H1 (cell line): Measurements from ENCODE around the gene KCTD21. TPM values are rescaled to one million over a fixed set of nuclear protein-coding genes. Genes with fewer than 3 reads are reported as not detected.

Experiments
- CTCF ChIA-PET: fragments of 300-600 bp; sonication (Branson Sonifier 250); formaldehyde crosslinking; loops from one replicate; lab custom pipeline; 2021; ENCODE audit not compliant: partially characterized antibody; lab: Charles Lee
- POLR2A ChIA-PET: fragments of 300-600 bp; sonication (Branson Sonifier 250); formaldehyde crosslinking; loops from one replicate; lab custom pipeline; 2021; ENCODE audit warnings: inconsistent platforms; ENCODE audit not compliant: partially characterized antibody; lab: Charles Lee
- DNase-seq, 2 experiments: peaks; one replicate each; pipeline versions ENCODE4 v3.0.0 to v3.0.0-alpha.2; 2010 to 2022; ENCODE audit warnings: low spot score in 2 of 2, low read depth in 1 of 2, mixed read lengths in 1 of 2
- FAIRE-seq: peaks from 2 replicates; lab custom pipeline; 2011; peaks lifted over from hg19 to GRCh38; lab: Jason Lieb, UNC
- H2AFZ ChIP-seq: 2 replicates; pipeline ENCODE4 v1.8.1; 2012; ENCODE audit warnings: low read length, inconsistent platforms
- H2AK5ac ChIP-seq: 2 replicates; pipeline ENCODE4 v1.6.1; 2013; ENCODE audit warnings: low read depth, low read length
- H2BK120ac ChIP-seq: replicated peaks from 2 replicates; pipeline ENCODE3; 2013; ENCODE audit warnings: low read depth, low read length, inconsistent platforms
- H2BK12ac ChIP-seq: 2 replicates; pipeline ENCODE4 v1.6.1; 2013; ENCODE audit warnings: low read depth, low read length
- H2BK15ac ChIP-seq: 2 replicates; pipeline ENCODE4 v1.6.1; 2013; ENCODE audit warnings: low read length
- H2BK20ac ChIP-seq: 2 replicates; pipeline ENCODE4 v1.6.1; 2013; ENCODE audit warnings: low read length
- H2BK5ac ChIP-seq: 2 replicates; pipeline ENCODE4 v1.6.1; 2013; ENCODE audit warnings: low read depth, low read length
- H3K14ac ChIP-seq: 2 replicates; pipeline ENCODE4 v1.6.1; 2013; ENCODE audit warnings: inconsistent platforms; ENCODE audit not compliant: insufficient read length
- H3K18ac ChIP-seq: 2 replicates; pipeline ENCODE4 v1.6.1; 2013; ENCODE audit warnings: low read length; ENCODE audit errors: extremely low read depth
- H3K23ac ChIP-seq: 2 replicates; pipeline ENCODE4 v1.6.1; 2013; ENCODE audit warnings: inconsistent platforms; ENCODE audit not compliant: insufficient read length
- H3K23me2 ChIP-seq: 2 replicates; pipeline ENCODE4 v1.6.1; 2013; ENCODE audit warnings: low read depth, low read length
- H3K27ac ChIP-seq: 2 replicates; pipeline ENCODE4 v1.6.1; 2011; ENCODE audit warnings: low read depth, low read length, inconsistent platforms
- H3K27me3 ChIP-seq, 4 experiments: replicated peaks in 1 of 4; 1 replicate in 1 of 4; 2 replicates in 3 of 4; pipeline versions ENCODE4 v1.6.1 to v1.8.1; 2011 to 2013; ENCODE audit warnings: low read length in 3 of 4, mild to moderate bottlenecking in 3 of 4, inconsistent platforms in 2 of 4, mixed read lengths in 2 of 4, moderate library complexity in 1 of 4; ENCODE audit not compliant: control insufficient read depth in 3 of 4, insufficient read depth in 3 of 4; ENCODE audit errors: extremely low read depth in 1 of 4
- H3K36me3 ChIP-seq, 4 experiments: 2 replicates each; pipeline versions ENCODE4 v1.6.1 to v1.8.1; 2011 to 2013; ENCODE audit warnings: mild to moderate bottlenecking in 4 of 4, low read length in 3 of 4, moderate library complexity in 2 of 4, control low read depth in 1 of 4, inconsistent platforms in 1 of 4; ENCODE audit not compliant: insufficient read depth in 4 of 4, control insufficient read depth in 2 of 4
- H3K4ac ChIP-seq: replicated peaks from 2 replicates; pipeline ENCODE3; 2013; ENCODE audit warnings: low read length, low read depth, mixed read lengths, inconsistent platforms; ENCODE audit not compliant: insufficient read length
- H3K4me1 ChIP-seq, 4 experiments: replicated peaks in 1 of 4; 1 replicate in 1 of 4; 2 replicates in 3 of 4; pipeline versions ENCODE4 v1.6.1 to v1.8.1; 2011 to 2013; ENCODE audit warnings: low read length in 3 of 4, inconsistent platforms in 2 of 4, mixed read lengths in 1 of 4; ENCODE audit not compliant: insufficient read depth in 4 of 4, control insufficient read depth in 3 of 4
- H3K4me2 ChIP-seq, 2 experiments: 2 replicates each; pipeline versions ENCODE4 v1.6.1 to v1.8.1; 2011 to 2013; ENCODE audit warnings: low read depth in 2 of 2, low read length in 2 of 2, control low read depth in 1 of 2, inconsistent platforms in 1 of 2, mild to moderate bottlenecking in 1 of 2; ENCODE audit not compliant: insufficient read depth in 1 of 2
- H3K4me3 ChIP-seq, 4 experiments: fragments of 200-600, 300-600 bp in 1 of 4; sonication (generic), shearing (Covaris generic), sonication (Bioruptor Twin) in 1 of 4; 2 replicates each; pipeline versions ENCODE4 v1.5.1 to v1.8.1; 2011 to 2016; ENCODE audit warnings: low read length in 4 of 4, low read depth in 3 of 4, control low read depth in 2 of 4, inconsistent platforms in 2 of 4, mild to moderate bottlenecking in 2 of 4, mixed read lengths in 1 of 4, moderate library complexity in 1 of 4; ENCODE audit not compliant: insufficient read depth in 2 of 4; ENCODE audit errors: extremely low read depth in 1 of 4
- H3K56ac ChIP-seq: replicated peaks from 2 replicates; pipeline ENCODE3; 2013; ENCODE audit warnings: low read depth, mild to moderate bottlenecking, mixed read lengths, low read length, inconsistent platforms; ENCODE audit not compliant: insufficient read length
- H3K79me1 ChIP-seq: 2 replicates; pipeline ENCODE4 v1.6.1; 2013; ENCODE audit warnings: low read depth, low read length, control low read depth
- H3K79me2 ChIP-seq, 2 experiments: 2 replicates each; pipeline versions ENCODE4 v1.6.1 to v1.8.1; 2012 to 2013; ENCODE audit warnings: low read length in 2 of 2, mild to moderate bottlenecking in 2 of 2, inconsistent platforms in 1 of 2; ENCODE audit not compliant: insufficient read depth in 2 of 2, control insufficient read depth in 1 of 2
- H3K9ac ChIP-seq, 4 experiments: replicated peaks in 1 of 4; 1 replicate in 1 of 4; 2 replicates in 3 of 4; pipeline versions ENCODE4 v1.6.1 to v1.8.1; 2011 to 2013; ENCODE audit warnings: low read depth in 3 of 4, low read length in 3 of 4, control low read depth in 2 of 4, mild to moderate bottlenecking in 2 of 4, moderate library complexity in 2 of 4, inconsistent platforms in 1 of 4; ENCODE audit errors: extremely low read depth in 1 of 4
- H3K9me3 ChIP-seq, 2 experiments: 2 replicates each; pipeline versions ENCODE4 v1.6.1 to v1.8.1; 2012 to 2013; ENCODE audit warnings: mild to moderate bottlenecking in 2 of 2, moderate library complexity in 2 of 2, control low read depth in 1 of 2, inconsistent platforms in 1 of 2, low read depth in 1 of 2, low read length in 1 of 2, mixed read lengths in 1 of 2; ENCODE audit not compliant: insufficient read depth in 2 of 2
- H4K20me1 ChIP-seq, 2 experiments: replicated peaks in 1 of 2; 2 replicates each; pipeline versions ENCODE3 to v1.8.1; 2011 to 2013; ENCODE audit warnings: inconsistent platforms in 2 of 2, low read length in 2 of 2, mild to moderate bottlenecking in 1 of 2; ENCODE audit not compliant: insufficient read depth in 2 of 2, control insufficient read depth in 1 of 2
- H4K5ac ChIP-seq: 2 replicates; pipeline ENCODE4 v1.6.1; 2013; ENCODE audit warnings: low read length, low read depth, mixed read lengths, inconsistent platforms; ENCODE audit not compliant: insufficient read length
- H4K8ac ChIP-seq: 2 replicates; pipeline ENCODE4 v1.8.0; 2013; ENCODE audit warnings: mild to moderate bottlenecking, moderate library complexity, low read length, inconsistent platforms; ENCODE audit not compliant: insufficient read depth; ENCODE audit errors: extremely low read depth
- H4K91ac ChIP-seq: replicated peaks from 2 replicates; pipeline ENCODE3; 2013; ENCODE audit warnings: low read length, mixed read lengths, inconsistent platforms; ENCODE audit not compliant: insufficient read length
- EZH2 ChIP-seq: fragments of 200-600 bp; sonication (generic); IDR thresholded peaks from 2 replicates; pipeline ENCODE4 v1.7.1; 2012; ENCODE audit warnings: low read depth, mild to moderate bottlenecking, moderate library complexity, low read length, inconsistent platforms; ENCODE audit not compliant: severe bottlenecking
- KDM1A ChIP-seq: fragments of 200-600, 300-600 bp; sonication (generic); IDR thresholded peaks from 2 replicates; pipeline ENCODE4 v1.7.1; 2016; ENCODE audit warnings: mild to moderate bottlenecking, low read length, borderline replicate concordance
- NRF1 ChIP-seq: IDR thresholded peaks from 2 replicates; pipeline ENCODE4 v1.6.1; 2011; ENCODE audit warnings: mild to moderate bottlenecking, low read depth, low read length, improper control_type of control experiment
- TCF12 ChIP-seq: IDR thresholded peaks from 2 replicates; pipeline ENCODE4 v1.6.1; 2011; ENCODE audit warnings: low read depth, mild to moderate bottlenecking, low read length
- WGBS, 2 experiments: shearing (Covaris generic) in 1 of 2; methylation state at CpG; one replicate each; pipeline versions ENCODE4 v1.1.6 to v1.1.7; 2013 to 2015; ENCODE audit warnings: low lambda C conversion rate in 2 of 2, mixed read lengths in 2 of 2, inconsistent platforms in 1 of 2, low coverage in 1 of 2, missing lambda C conversion rate in 1 of 2; ENCODE audit not compliant: insufficient replicate concordance in 2 of 2, insufficient coverage in 1 of 2, insufficient read length in 1 of 2; ENCODE audit errors: extremely low coverage in 1 of 2, missing lambda C conversion rate in 1 of 2; 5-methylcytosine and 5-hydroxymethylcytosine counted together
- polyA plus RNA-seq, 7 experiments: library from polyadenylated mRNA; depleted of rRNA in 3 of 7; stranded (reverse) in 5 of 7; unstranded in 2 of 7; fragments of >200 nt in 5 of 7; fragments of 200-250 nt in 2 of 7; gene quantifications; 1 replicate in 5 of 7; 2 replicates in 1 of 7; 4 replicates in 1 of 7; pipeline versions ENCODE4 v1.2.1 to v1.2.3, GENCODE V29; 2011 to 2013; ENCODE audit warnings: missing spikeins in 2 of 7, mixed read lengths in 2 of 7
- total RNA-seq: library from RNA; stranded (reverse); fragmentation: NEBNext Ultra II Directional; extraction: Animal tissue kit (Norgen Biotek cat#: 25700); gene quantifications from 2 replicates; pipeline ENCODE4 v1.2.1, GENCODE V29; 2021

Gene KCTD21
- total and polyA plus RNA-seq, 2 of the 8 experiments (the other 6 are each of a cell fraction or from before 2014, with no cell fraction given) = 3.2 to 4.1 TPM

DNA sequence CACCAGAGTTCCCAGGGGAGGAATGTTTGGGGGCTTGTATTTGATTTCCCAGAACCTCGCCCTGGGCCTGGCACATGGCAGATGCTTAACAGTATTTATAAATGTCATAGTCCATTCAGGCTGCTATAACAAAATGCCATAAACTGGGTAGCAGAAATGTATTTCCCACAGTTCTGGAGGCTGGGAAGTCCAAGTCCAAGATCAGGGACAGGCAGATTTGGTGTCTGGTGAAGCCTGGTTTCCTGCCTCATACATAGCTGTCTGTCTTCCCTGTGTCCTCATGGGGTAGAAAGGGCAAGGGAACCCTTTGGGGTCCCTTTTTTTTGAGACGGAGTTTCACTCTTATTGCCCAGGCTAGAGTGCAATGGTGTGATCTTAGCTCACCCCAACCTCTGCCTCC, 24.0 kb downstream of the KCTD21 start:
- H2BK120ac ChIP-seq = no peak overlapping the region
- H3K4me2 ChIP-seq = no peak overlapping the region
- CTCF ChIA-PET = interaction anchor here (0.6 to 1.3 kb wide), 3 partner anchors 10 to 251 kb away, joined by 3 to 5 read pairs (median 3); no protein-coding TSS in a partner anchor

More for the DNA sequence above, 24.0 kb downstream of the KCTD21 start:
- no peaks in the 10 kb centered on the region for H3K4me1 ChIP-seq
- H4K5ac ChIP-seq = no peak overlapping the region
- no peak for DNase-seq
- H3K23me2 ChIP-seq = no peaks in the 10 kb centered on the region
- H3K36me3 ChIP-seq = no peaks in the 10 kb centered on the region
- no peak overlapping the region for H2BK5ac ChIP-seq
- no peak overlapping the region for H3K14ac ChIP-seq
- H3K27ac ChIP-seq = no peak overlapping the region
- no peak overlapping the region for H3K18ac ChIP-seq
- no peak overlapping the region for H2AFZ ChIP-seq
- H2BK15ac ChIP-seq = no peak overlapping the region
- POLR2A ChIA-PET = interaction anchor here (1.3 kb wide), 1 partner anchor 9 kb away, joined by 4 read pairs; no protein-coding TSS in a partner anchor
- no peak for FAIRE-seq
- H3K9ac ChIP-seq = no peak overlapping the region
- no peaks in the 10 kb centered on the region for H3K79me2 ChIP-seq
- H3K27me3 ChIP-seq = no peaks in the 10 kb centered on the region
- no peak overlapping the region for H2AK5ac ChIP-seq
- 83% methylated on average over 2 of the region's 2 CpGs; no CpG with 5 or more reads in 1 of the 2 experiments for WGBS, 2 experiments
- H3K79me1 ChIP-seq = no peaks in the 10 kb centered on the region
- no peaks in the 10 kb centered on the region for H4K20me1 ChIP-seq
- H2BK20ac ChIP-seq = no peak overlapping the region
- TF ChIP-seq EZH2 (no peak), TCF12 (no peak), KDM1A (no peak), NRF1 (no peak)
- H3K4me3 ChIP-seq = no peak overlapping the region
- no peaks in the 10 kb centered on the region for H3K9me3 ChIP-seq
- H3K4ac ChIP-seq = no peak overlapping the region
- no peak overlapping the region for H2BK12ac ChIP-seq
- no peak overlapping the region for H3K23ac ChIP-seq
- no peak overlapping the region for H4K91ac ChIP-seq
- H4K8ac ChIP-seq = no peak overlapping the region
- no peak overlapping the region for H3K56ac ChIP-seq
